ENCODE data around the gene CLDND2.

The CLDND2 gene

GRCh38 chr19:51387924-51388389, 19.2 kb upstream of the CLDND2 start, which contains the start of gene LIM2:
TSS of gene LIM2 (minus strand) at chr19:51387974. CDS start at chr19:51387443, 531 bp downstream.
- TF ChIP-seq TARDBP (IDR thresholded peaks at IDR 0.05) (no peak), HDGF (IDR thresholded peaks at IDR 0.05; ENCODE audit: borderline replicate concordance) (no peak), ZNF384 (IDR thresholded peaks at IDR 0.05) (no peak), LEF1 (IDR thresholded peaks at IDR 0.05; ENCODE audit: borderline replicate concordance) (no peak), ARNT (IDR thresholded peaks at IDR 0.05) (no peak), BHLHE40 (IDR thresholded peaks at IDR 0.05; ENCODE audit: borderline replicate concordance) (no peak), FOXM1 (IDR thresholded peaks at IDR 0.05; ENCODE audit: borderline replicate concordance) (no peak), NFRKB (IDR thresholded peaks at IDR 0.05) (no peak), L3MBTL2 (conservative IDR thresholded peaks at IDR 0.05) (no peak), CTBP1 (IDR thresholded peaks at IDR 0.05; ENCODE audit: borderline replicate concordance) (no peak), SP1 (IDR thresholded peaks at IDR 0.05) (no peak), FOXA1 (IDR thresholded peaks at IDR 0.05) (no peak), FOXK2 (IDR thresholded peaks at IDR 0.05) (no peak), ELF4 (IDR thresholded peaks at IDR 0.05) (no peak), SUZ12 (IDR thresholded peaks at IDR 0.05) (no peak)
- TF ChIP-seq, protein P1, sequence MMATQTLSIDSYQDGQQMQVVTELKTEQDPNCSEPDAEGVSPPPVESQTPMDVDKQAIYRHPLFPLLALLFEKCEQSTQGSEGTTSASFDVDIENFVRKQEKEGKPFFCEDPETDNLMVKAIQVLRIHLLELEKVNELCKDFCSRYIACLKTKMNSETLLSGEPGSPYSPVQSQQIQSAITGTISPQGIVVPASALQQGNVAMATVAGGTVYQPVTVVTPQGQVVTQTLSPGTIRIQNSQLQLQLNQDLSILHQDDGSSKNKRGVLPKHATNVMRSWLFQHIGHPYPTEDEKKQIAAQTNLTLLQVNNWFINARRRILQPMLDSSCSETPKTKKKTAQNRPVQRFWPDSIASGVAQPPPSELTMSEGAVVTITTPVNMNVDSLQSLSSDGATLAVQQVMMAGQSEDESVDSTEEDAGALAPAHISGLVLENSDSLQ (IDR thresholded peaks at IDR 0.05), result no peak
- ChIA-PET POLR2A (no interaction called here), CTCF (no interaction called here)
- no peak for DNase-seq (ENCODE audit: extremely low spot score)

DNA sequence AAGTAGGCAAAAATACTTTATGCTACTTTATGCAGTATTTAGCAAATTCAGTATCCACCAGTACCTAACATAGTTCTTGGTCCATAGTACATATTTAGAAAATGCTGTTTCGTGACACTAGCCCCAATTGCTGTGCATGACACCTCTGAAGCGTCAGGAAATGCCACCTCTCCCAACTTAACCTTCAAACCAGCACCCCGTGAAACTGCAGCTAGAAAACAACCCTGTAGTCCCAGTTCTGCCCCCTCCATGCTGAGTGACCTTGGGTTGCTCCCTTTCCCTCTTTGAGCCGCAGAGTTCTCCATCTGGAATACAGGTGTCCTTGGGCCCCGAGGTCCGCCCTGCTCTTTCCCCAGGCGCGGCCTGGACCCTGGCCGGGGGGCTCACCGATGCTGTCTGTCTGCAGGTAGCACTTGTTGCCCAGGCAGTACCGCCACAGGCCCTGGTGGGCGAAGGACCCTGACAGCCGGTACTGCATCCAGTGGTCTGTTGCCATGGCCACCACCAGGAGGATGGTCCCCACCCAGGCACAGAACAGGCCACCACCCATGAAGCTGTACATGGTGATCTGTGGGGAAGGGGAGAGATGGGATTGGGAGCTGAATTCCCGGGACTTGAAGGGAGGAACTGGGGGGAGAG, 18.2 kb upstream of the CLDND2 start:
- CTCF ChIA-PET, result no interaction called here

DNA sequence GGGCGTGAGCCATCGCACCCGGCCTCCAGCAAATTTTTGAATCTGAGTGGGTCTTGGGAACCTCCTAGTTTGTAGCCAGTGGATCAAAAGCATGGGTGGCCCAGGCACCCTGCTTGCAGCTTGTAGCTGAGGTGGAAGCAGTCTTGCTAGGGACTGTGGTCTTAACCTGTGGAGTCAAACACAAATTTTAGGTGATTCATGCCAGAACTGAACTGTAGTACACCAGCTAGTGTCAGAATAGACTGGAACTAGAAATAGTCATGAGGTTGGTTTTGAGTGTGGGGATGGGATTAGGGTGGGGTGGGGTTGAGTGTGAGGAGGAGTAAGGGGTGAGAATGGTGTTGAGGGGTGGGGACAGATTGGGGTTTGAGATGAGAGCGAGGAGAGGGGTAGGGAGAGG, 13.2 kb upstream of the CLDND2 start:
- POLR2A ChIA-PET, result interaction anchor here (1.3 kb wide), 1 partner anchor 16 kb away, joined by 3 read pairs; no protein-coding TSS in a partner anchor
- DNase-seq (ENCODE audit: extremely low spot score), result no peak
- no peak for TF ChIP-seq NFRKB (IDR thresholded peaks at IDR 0.05)
- no peak for TF ChIP-seq ELF4 (IDR thresholded peaks at IDR 0.05)
- TF ChIP-seq FOXA1 (IDR thresholded peaks at IDR 0.05), result no peak
- TF ChIP-seq LEF1 (IDR thresholded peaks at IDR 0.05; ENCODE audit: borderline replicate concordance), result no peak
- TF ChIP-seq ARNT (IDR thresholded peaks at IDR 0.05), result no peak
- CTCF ChIA-PET, result no interaction called here

More for the DNA sequence above, 18.2 kb upstream of the CLDND2 start:
- POLR2A ChIA-PET, result interaction anchor here (0.8 kb wide), 1 partner anchor 19 kb away, joined by 4 read pairs; no protein-coding TSS in a partner anchor
- TF ChIP-seq CTBP1 (IDR thresholded peaks at IDR 0.05; ENCODE audit: borderline replicate concordance) (no peak), FOXA1 (IDR thresholded peaks at IDR 0.05) (no peak), BHLHE40 (IDR thresholded peaks at IDR 0.05; ENCODE audit: borderline replicate concordance) (no peak), LEF1 (IDR thresholded peaks at IDR 0.05; ENCODE audit: borderline replicate concordance) (no peak), ELF4 (IDR thresholded peaks at IDR 0.05) (no peak), L3MBTL2 (conservative IDR thresholded peaks at IDR 0.05) (no peak), HDGF (IDR thresholded peaks at IDR 0.05; ENCODE audit: borderline replicate concordance) (no peak), ARNT (IDR thresholded peaks at IDR 0.05) (no peak), FOXM1 (IDR thresholded peaks at IDR 0.05; ENCODE audit: borderline replicate concordance) (no peak), ZNF384 (IDR thresholded peaks at IDR 0.05) (no peak), SUZ12 (IDR thresholded peaks at IDR 0.05) (no peak), FOXK2 (IDR thresholded peaks at IDR 0.05) (no peak), SP1 (IDR thresholded peaks at IDR 0.05) (no peak), TARDBP (IDR thresholded peaks at IDR 0.05) (no peak), NFRKB (IDR thresholded peaks at IDR 0.05) (no peak)
- TF ChIP-seq, protein P1 (IDR thresholded peaks at IDR 0.05), result no peak
- no peak for DNase-seq (ENCODE audit: extremely low spot score)

DNA sequence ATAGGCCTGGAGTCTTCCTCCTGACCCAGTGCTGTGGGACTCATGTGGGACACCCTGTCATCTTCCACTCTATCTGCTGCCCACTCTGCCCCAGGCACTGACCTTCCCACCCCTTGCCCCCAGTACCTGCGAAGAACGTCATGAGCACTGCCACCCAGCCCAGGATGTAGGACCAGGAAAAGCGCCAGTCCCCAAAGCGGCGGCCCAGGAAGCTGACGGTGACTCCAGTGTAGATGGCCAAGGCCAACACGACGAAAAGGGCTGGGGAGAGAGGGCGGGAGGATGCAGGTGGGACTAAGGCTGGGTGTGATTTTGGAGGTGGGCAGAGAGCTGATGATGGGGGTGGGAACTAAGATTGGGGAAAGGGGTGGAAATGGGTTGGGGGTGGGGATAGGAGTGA, 11.6 kb upstream of the CLDND2 start:
- ChIA-PET CTCF (no interaction called here), POLR2A (no interaction called here)
- TF ChIP-seq HDGF (IDR thresholded peaks at IDR 0.05; ENCODE audit: borderline replicate concordance), result no peak
- TF ChIP-seq ZNF384 (IDR thresholded peaks at IDR 0.05), result no peak
- no peak for TF ChIP-seq SP1 (IDR thresholded peaks at IDR 0.05)
- no peak for TF ChIP-seq L3MBTL2 (conservative IDR thresholded peaks at IDR 0.05)
- TF ChIP-seq LEF1 (IDR thresholded peaks at IDR 0.05; ENCODE audit: borderline replicate concordance), result no peak
- no peak for TF ChIP-seq CTBP1 (IDR thresholded peaks at IDR 0.05; ENCODE audit: borderline replicate concordance)
- no peak for TF ChIP-seq FOXK2 (IDR thresholded peaks at IDR 0.05)
- no peak for TF ChIP-seq ELF4 (IDR thresholded peaks at IDR 0.05)
- no peak for TF ChIP-seq BHLHE40 (IDR thresholded peaks at IDR 0.05; ENCODE audit: borderline replicate concordance)
- no peak for TF ChIP-seq FOXM1 (IDR thresholded peaks at IDR 0.05; ENCODE audit: borderline replicate concordance)
- TF ChIP-seq NFRKB (IDR thresholded peaks at IDR 0.05), result no peak
- no peak for TF ChIP-seq SUZ12 (IDR thresholded peaks at IDR 0.05)
- TF ChIP-seq, protein P1 (IDR thresholded peaks at IDR 0.05), result no peak
- TF ChIP-seq FOXA1 (IDR thresholded peaks at IDR 0.05), result no peak
- DNase-seq (ENCODE audit: extremely low spot score), result no peak

- DNase-seq (ENCODE audit: extremely low spot score), result no peak
- TF ChIP-seq ZNF384 (IDR thresholded peaks at IDR 0.05) (no peak), NFRKB (IDR thresholded peaks at IDR 0.05) (no peak), L3MBTL2 (conservative IDR thresholded peaks at IDR 0.05) (no peak), ELF4 (IDR thresholded peaks at IDR 0.05) (no peak), SUZ12 (IDR thresholded peaks at IDR 0.05) (no peak), HDGF (IDR thresholded peaks at IDR 0.05; ENCODE audit: borderline replicate concordance) (no peak), BHLHE40 (IDR thresholded peaks at IDR 0.05; ENCODE audit: borderline replicate concordance) (no peak), SP1 (IDR thresholded peaks at IDR 0.05) (no peak)
- ChIA-PET POLR2A (interaction anchor here (0.8 to 1.4 kb wide), 2 partner anchors 10 to 17 kb away, joined by 3 read pairs; no protein-coding TSS in a partner anchor), CTCF (no interaction called here)
Measured at GRCh38 chr19:51377422-51377821, 8.6 kb upstream of the CLDND2 start.
